Mammary epithelial cell (primary cell): ENCODE measurements around the gene TRANK1.

Source experiments
- EZH2 ChIP-seq: IDR thresholded peaks from 2 replicates; pipeline ENCODE4 v1.6.1; 2012; ENCODE audit warnings: low read length, inconsistent platforms, borderline replicate concordance
- TF ChIP-seq, protein P1 (sequence below), 2 donors: IDR thresholded peaks in 1 of 2; conservative IDR thresholded peaks in 1 of 2; 2 replicates each; pipeline ENCODE4 v1.5.1; 2011 to 2012; ENCODE audit warnings: inconsistent platforms in 2 of 2, low read length in 2 of 2, mild to moderate bottlenecking in 2 of 2, control low read depth in 1 of 2, low read depth in 1 of 2; ENCODE audit not compliant: insufficient read depth in 1 of 2; ENCODE audit errors: extremely low read depth in 1 of 2

DNA sequence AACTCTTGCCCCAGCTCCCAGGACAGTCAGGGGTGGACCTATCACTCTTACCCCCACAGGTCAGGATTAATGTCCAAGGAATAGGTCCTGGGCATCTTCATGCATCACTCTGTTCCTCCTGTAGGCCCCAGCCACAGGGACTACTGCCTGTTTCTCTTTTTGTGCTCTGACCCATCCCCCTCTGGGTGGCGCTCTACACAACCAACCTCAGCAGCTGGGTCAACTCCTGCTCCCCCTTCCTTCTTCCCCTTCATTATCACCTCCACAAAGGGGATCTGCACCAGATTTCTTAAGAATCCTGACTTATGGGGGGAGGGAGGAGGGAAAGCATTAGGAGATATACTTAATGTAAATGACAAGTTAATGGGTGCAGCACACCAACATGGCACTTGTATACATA is 12.2 kb upstream of the TRANK1 start:
- TF ChIP-seq, protein P1, sequence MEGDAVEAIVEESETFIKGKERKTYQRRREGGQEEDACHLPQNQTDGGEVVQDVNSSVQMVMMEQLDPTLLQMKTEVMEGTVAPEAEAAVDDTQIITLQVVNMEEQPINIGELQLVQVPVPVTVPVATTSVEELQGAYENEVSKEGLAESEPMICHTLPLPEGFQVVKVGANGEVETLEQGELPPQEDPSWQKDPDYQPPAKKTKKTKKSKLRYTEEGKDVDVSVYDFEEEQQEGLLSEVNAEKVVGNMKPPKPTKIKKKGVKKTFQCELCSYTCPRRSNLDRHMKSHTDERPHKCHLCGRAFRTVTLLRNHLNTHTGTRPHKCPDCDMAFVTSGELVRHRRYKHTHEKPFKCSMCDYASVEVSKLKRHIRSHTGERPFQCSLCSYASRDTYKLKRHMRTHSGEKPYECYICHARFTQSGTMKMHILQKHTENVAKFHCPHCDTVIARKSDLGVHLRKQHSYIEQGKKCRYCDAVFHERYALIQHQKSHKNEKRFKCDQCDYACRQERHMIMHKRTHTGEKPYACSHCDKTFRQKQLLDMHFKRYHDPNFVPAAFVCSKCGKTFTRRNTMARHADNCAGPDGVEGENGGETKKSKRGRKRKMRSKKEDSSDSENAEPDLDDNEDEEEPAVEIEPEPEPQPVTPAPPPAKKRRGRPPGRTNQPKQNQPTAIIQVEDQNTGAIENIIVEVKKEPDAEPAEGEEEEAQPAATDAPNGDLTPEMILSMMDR (conservative IDR thresholded peaks at IDR 0.05 in 1 of 2, IDR thresholded peaks at IDR 0.05 in 1 of 2; ENCODE audit: extremely low read depth in 1 of 2, insufficient read depth in 1 of 2, low read depth in 1 of 2, low read length in 2 of 2) = peak in 1 of 2 donors; percentile 11
- no peak for TF ChIP-seq EZH2
